Skeletal muscle tissue (tissue), 4 donors: ENCODE measurements around the gene ARID1B. TPM values are rescaled to one million over a fixed set of nuclear protein-coding genes. Genes with fewer than 3 reads are reported as not detected.
A peak's percentile ranks its signal among the peaks of the same experiment; 100 is the strongest.

Experiments
- H3K27ac ChIP-seq: one replicate; pipeline ENCODE4 v1.7.0; 2013; ENCODE audit warnings: mild to moderate bottlenecking, low read depth, low read length, inconsistent platforms
- H3K27me3 ChIP-seq, 3 donors: one replicate each; pipeline ENCODE4 v1.7.0; 2013; ENCODE audit warnings: low read length in 3 of 3; ENCODE audit not compliant: control insufficient read depth in 3 of 3, insufficient read depth in 3 of 3
- H3K36me3 ChIP-seq, 3 donors: one replicate each; pipeline ENCODE4 v1.7.0; 2013; ENCODE audit warnings: low read length in 3 of 3; ENCODE audit not compliant: control insufficient read depth in 3 of 3, insufficient read depth in 3 of 3
- H3K4me1 ChIP-seq, 3 donors: one replicate each; pipeline ENCODE4 v1.7.0; 2013; ENCODE audit warnings: low read length in 3 of 3, mild to moderate bottlenecking in 3 of 3; ENCODE audit not compliant: control insufficient read depth in 3 of 3, insufficient read depth in 3 of 3
- H3K4me3 ChIP-seq, 3 donors: one replicate each; pipeline ENCODE4 v1.7.0; 2013; ENCODE audit warnings: low read length in 3 of 3
- H3K9ac ChIP-seq, 3 donors: one replicate each; pipeline ENCODE4 v1.7.0; 2013; ENCODE audit warnings: low read length in 3 of 3, mild to moderate bottlenecking in 3 of 3, moderate library complexity in 2 of 3, low read depth in 1 of 3
- H3K9me3 ChIP-seq, 3 donors: one replicate each; pipeline ENCODE4 v1.7.0; 2013; ENCODE audit warnings: low read length in 3 of 3; ENCODE audit not compliant: control insufficient read depth in 3 of 3
- total RNA-seq: library from RNA; depleted of rRNA; stranded (reverse); fragments of >200 nt; gene quantifications from one replicate; pipeline ENCODE4 v1.2.3, GENCODE V29; 2014
- donor health status: Osteomylitis.

The ARID1B gene
- total RNA-seq, 1 donor from 2014 or later, result 73.6 TPM

DNA sequence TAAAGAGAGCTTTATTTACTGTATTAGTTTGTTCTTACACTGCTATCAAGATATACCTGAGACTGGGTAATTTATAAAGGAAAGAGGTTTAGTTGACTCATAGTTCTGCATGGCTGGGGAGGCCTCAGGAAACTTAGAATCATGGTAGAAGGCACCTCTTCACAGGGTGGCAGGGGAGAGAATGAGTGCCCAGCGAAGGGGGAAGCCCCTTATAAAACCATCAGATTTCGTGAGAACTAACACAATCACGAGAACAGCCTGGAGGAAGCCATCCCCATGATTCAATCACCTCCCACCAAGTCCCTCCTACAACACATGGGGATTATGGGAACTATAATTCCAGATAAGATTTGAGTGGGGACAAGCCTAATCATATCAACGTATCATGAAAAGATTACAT is 27.2 kb downstream of the ARID1B start:
- Histone ChIP-seq H3K27me3 (no peaks in the 10 kb centered on the region), H3K4me1 (peaks cover 10 to 26% (median 13%) of the 10 kb centered on the region in 3 donors), H3K36me3 (no peaks in the 10 kb centered on the region), H3K4me3 (no peak overlapping the region), H3K9ac (no peak overlapping the region), H3K27ac (no peak overlapping the region), H3K9me3 (no peaks in the 10 kb centered on the region)

DNA sequence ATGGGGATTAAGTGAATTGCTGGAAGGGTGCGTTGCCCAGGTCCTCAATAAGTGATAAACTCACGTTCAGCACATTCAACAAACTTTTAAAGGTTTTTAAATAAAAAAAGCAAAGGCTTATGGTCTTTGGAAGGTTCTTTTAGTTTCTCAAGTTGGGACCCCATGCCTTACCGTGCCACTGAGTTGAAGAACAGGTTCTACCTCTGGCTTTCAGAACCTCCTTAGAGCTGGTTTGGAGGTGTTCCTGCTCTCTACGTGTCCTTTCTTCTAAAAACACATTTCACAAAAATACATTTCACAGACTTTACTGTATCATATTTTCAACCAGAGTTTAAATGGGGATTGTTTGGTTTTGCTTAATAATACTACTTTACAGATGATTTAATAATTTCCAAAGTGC is 29.0 kb downstream of the ARID1B start:
- Histone ChIP-seq H3K9ac (no peak overlapping the region), H3K27ac (no peak overlapping the region), H3K4me1 (peaks cover 15 to 34% (median 20%) of the 10 kb centered on the region in 3 donors), H3K27me3 (no peaks in the 10 kb centered on the region), H3K9me3 (no peaks in the 10 kb centered on the region), H3K36me3 (no peaks in the 10 kb centered on the region), H3K4me3 (no peak overlapping the region)

DNA sequence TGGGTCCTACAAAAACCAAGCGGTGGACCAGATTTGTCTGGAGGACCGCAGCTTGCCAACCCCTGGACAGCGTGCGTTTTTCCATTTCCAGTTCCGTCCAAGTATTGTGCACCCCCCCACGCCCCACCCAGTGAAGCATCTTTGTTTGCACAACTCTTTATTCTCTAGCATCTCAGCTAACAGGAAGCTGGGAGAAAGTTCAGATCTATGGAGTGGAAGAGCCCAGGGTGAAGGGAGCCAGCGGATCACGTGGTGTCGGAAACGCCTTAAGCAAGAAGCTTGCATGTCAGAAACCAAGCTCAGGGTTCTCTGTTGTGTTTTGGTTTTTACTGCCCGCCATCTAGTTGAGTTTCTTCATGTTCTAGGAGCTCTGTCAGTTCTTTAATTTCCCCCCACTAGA is 29.9 kb downstream of the ARID1B start:
- Histone ChIP-seq H3K36me3 (no peaks in the 10 kb centered on the region), H3K27ac (no peak overlapping the region), H3K4me1 (peaks cover 21 to 38% (median 28%) of the 10 kb centered on the region in 3 donors), H3K9ac (no peak overlapping the region), H3K9me3 (no peaks in the 10 kb centered on the region), H3K4me3 (no peak overlapping the region), H3K27me3 (no peaks in the 10 kb centered on the region)

DNA sequence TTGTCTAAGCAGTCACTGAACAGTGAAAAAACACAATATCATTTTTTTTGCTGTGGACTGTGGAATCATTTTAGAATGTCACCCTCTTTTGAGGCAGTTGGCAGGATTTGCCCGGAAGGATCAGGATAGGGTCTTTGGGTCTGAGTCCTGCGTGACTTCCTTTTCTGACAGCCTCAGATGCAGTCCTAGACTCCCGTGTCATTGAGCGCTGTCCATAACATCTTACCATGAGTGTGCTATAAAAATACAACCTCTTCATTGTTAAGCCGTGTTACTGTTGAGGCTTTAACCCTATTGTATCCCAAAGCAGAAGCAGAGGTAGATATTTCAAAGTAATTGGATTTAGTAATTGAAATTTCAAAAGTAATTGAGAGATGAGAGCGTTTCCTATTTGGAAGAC is 30.6 kb downstream of the ARID1B start:
- Histone ChIP-seq H3K27ac (no peak overlapping the region), H3K4me1 (peaks cover 18 to 35% (median 29%) of the 10 kb centered on the region in 3 donors), H3K36me3 (no peaks in the 10 kb centered on the region), H3K27me3 (no peaks in the 10 kb centered on the region), H3K4me3 (no peak overlapping the region), H3K9me3 (no peaks in the 10 kb centered on the region), H3K9ac (peak overlapping the region in 1 of 3 donors; percentile 30)

DNA sequence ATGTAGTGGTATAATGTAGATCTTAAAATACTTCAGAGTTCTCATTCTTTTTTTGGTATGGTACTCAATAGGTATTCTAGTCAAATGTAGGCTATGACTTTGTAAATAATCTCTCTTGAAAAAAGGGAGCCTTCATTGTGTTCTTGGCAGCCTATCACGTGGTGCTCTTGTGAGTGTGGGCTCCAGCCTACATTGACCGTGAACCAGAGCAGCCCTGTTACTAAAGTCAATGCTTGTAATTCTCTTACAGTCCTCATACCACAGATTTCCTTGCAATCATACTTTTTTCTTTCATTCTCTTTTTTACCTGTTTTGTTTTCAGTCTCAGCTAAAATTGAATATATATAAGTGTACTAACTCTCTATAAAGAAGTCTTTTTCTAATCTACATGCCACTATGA is 31.1 kb downstream of the ARID1B start:
- Histone ChIP-seq H3K27ac (no peak overlapping the region), H3K9me3 (no peaks in the 10 kb centered on the region), H3K9ac (peak overlapping the region in 1 of 3 donors; percentile 63), H3K36me3 (no peaks in the 10 kb centered on the region), H3K4me1 (peaks cover 18 to 35% (median 29%) of the 10 kb centered on the region in 3 donors), H3K27me3 (no peaks in the 10 kb centered on the region), H3K4me3 (peak overlapping the region in 1 of 3 donors; percentile 9)

DNA sequence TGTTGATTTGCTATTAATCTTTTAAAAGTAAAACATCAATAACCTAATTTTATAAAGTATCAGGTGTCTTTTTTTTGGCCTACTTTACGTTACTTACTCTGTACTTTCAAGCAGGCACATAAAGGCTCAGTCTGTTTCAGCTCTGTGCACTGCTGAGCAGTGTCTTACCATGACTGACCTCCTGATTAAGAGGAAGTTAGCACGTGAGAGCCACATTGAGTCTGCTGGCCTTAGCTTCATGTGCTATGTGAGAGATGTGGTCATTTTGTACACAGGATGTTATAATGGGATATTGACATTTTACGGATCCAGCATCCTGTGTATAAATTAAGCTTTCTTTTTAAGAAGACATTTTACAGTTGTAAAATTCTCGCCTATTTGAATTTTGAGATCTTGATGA is 31.9 kb downstream of the ARID1B start:
- peaks cover 18 to 35% (median 33%) of the 10 kb centered on the region in 3 donors for H3K4me1 ChIP-seq
- H3K36me3 ChIP-seq, result no peaks in the 10 kb centered on the region
- H3K9me3 ChIP-seq, result no peaks in the 10 kb centered on the region
- H3K27me3 ChIP-seq, result no peaks in the 10 kb centered on the region
- no peak overlapping the region for H3K9ac ChIP-seq
- no peak overlapping the region for H3K4me3 ChIP-seq
- H3K27ac ChIP-seq, result peak overlapping the region; percentile 21

DNA sequence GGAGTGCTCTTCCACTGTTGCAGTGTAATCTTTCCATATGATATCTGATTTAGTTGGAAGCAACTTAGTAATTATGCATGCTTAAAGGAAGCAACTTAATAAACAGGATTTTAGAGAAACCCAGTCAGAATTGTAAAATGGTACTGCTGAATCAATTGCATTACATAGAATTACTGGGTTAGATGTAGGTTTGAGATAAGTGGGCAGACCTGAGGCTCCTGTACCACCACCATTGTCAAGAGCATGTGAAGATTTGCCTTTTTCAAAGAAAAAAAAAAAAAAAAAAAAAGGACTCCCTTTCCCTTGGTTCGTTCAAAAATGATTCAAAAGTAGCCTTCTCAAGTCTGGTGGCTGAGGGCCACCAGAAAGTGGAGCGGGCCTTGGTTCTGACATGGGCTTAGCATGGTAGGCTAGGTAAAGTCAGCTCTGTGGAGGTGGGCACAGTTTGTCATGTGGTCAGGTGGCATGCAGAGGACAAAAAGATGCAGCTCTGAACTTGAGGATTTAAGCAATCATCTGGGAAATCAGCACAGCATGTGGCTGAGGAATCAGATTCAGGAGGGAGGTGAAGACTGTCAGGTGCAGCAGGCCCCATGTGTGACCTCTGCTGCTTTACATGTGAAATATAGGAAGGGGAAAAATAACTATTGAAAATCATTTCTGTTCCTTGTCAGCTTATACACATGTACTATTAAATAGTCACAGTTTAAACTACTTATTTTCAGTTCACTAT is 32.4 kb downstream of the ARID1B start:
- no peaks in the 10 kb centered on the region for H3K9me3 ChIP-seq
- H3K27me3 ChIP-seq, result no peaks in the 10 kb centered on the region
- H3K4me3 ChIP-seq, result no peak overlapping the region
- peak overlapping the region; percentile 21 for H3K27ac ChIP-seq
- no peak overlapping the region for H3K9ac ChIP-seq
- peaks cover 20 to 38% (median 33%) of the 10 kb centered on the region in 3 donors for H3K4me1 ChIP-seq
- no peaks in the 10 kb centered on the region for H3K36me3 ChIP-seq

DNA sequence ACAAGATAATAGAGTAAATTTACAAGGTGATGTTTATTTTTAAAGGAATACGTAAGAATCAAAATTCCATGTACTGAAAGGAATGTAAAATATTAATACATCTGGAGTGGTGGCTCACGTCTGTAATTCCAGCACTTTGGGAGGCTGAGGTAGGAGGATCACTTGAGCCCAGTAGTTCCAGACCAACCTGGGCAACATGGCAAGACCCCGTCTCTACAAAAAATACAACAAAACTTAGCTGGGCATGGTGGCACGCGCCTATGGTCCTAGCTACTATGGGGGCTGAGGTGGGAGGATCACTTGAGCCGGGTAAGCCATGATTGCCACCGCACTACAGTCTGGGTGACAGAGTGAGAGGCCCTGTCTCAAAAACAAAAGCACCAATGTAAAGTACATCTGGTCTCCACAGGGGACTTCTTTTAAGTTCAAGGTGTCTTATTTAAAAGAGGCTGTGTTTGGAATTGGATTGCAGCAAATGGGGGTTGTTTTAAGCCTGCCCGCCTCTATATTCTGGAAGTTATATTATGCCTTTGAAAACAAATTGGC is 36.9 kb downstream of the ARID1B start:
- H3K9me3 ChIP-seq, result no peaks in the 10 kb centered on the region
- no peaks in the 10 kb centered on the region for H3K27me3 ChIP-seq
- H3K27ac ChIP-seq, result no peak overlapping the region
- H3K4me3 ChIP-seq, result no peak overlapping the region
- no peaks in the 10 kb centered on the region for H3K36me3 ChIP-seq
- H3K9ac ChIP-seq, result no peak overlapping the region
- H3K4me1 ChIP-seq, result peaks cover 35 to 46% (median 36%) of the 10 kb centered on the region in 3 donors

DNA sequence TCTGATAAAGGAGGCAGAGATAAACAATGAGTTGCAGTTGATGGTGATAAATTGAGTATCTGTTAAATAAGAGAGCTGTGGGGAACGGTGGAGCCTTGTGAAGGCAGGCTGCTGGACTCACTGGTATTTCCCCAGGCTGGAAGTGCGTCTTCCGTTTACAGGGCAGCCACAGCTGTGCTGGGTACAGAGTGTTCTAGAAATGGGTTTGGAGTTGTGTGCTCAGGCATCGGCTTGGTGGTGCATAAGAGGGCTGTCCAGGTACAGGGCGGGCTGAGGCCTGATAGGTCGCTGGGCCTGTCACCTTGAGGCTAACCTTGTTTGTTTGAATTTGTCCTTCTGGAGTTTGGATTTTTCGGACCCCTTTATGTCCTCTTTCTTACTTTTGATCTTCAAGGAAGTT is 39.3 kb downstream of the ARID1B start:
- no peak overlapping the region for H3K27ac ChIP-seq
- H3K4me1 ChIP-seq, result peaks cover 34 to 41% (median 37%) of the 10 kb centered on the region in 3 donors
- H3K4me3 ChIP-seq, result peak overlapping the region in 1 of 3 donors; percentile 37
- H3K27me3 ChIP-seq, result no peaks in the 10 kb centered on the region
- no peaks in the 10 kb centered on the region for H3K9me3 ChIP-seq
- H3K9ac ChIP-seq, result peak overlapping the region in 1 of 3 donors; percentile 54
- H3K36me3 ChIP-seq, result no peaks in the 10 kb centered on the region

DNA sequence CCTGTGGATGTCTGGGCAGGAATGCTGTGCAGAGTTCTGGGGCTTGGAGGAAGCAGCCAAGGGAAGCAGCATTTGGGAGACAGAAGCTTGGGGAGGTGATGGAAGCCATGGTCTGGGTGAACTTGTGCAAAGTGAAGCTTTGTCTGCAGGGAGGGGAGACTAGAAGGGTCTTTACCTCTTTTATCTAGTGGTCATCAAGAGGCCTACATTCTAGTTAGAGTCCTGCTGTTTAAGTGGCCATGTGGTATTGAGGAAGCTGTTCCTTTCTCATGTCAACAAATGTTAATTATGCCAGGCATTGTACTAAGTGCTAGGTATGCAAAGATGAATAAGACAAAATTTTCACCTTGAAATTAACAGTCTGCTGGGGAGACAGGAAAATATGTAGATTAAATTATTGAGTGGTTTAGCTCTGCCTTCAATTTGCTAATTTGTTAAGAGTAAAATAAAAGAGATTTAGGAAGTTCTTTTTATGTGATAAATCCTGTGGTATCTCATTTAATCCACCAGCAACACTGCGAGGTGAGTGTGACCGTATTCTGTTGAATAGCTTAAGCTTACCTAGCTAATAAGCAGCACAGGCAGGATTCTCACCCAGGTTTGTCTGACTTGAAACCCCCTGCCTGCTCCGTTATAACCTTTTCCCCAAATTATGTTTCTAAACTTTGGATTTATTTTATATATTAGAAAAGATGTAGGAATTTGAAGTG is 43.1 kb downstream of the ARID1B start:
- Histone ChIP-seq H3K4me1 (peaks cover 40 to 48% (median 47%) of the 10 kb centered on the region in 3 donors), H3K9ac (no peak overlapping the region), H3K36me3 (no peaks in the 10 kb centered on the region), H3K4me3 (no peak overlapping the region), H3K27me3 (no peaks in the 10 kb centered on the region), H3K27ac (no peak overlapping the region), H3K9me3 (no peaks in the 10 kb centered on the region)
